Measurements from ENCODE around the gene KCNB1. TPM values are rescaled to one million over a fixed set of nuclear protein-coding genes. Genes with fewer than 3 reads are reported as not detected.

The KCNB1 gene
- total and polyA plus RNA-seq, 2 donors (not counting 1 experiment from before 2014, with no cell fraction given): under 0.01 to 0.07 TPM

DNA sequence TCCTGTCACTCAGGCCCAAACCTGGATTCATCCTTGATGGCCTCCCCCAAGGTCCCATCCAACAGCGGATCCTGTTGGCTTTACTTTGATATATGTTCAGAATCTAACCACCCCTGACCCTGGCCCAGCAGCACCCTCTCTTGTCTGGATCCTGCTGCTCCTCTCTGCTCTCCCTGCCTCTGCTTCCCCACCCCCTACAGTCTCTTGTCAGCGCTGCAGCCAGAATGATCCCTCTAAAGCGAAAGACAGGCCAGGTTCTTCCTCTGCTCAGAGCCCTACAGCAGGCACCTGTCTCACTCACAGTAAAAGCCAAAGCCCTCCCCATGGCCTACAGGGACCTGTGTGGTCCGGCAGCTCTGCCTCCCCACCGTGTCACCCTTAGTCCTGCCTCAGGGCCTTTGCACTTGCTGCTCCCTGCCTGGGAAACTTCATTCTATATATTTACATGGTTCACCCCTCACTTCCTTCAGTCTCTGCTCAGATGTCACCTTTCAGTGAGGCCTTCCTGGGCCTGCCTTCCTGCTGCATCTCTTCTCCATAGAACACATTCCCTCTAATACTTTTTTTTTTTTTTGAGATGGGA is 37.4 kb upstream of the KCNB1 start:
- Histone ChIP-seq H3K9me3 (ENCODE audit: control insufficient read depth, insufficient read depth, low read depth, low read length) (no peaks in the 10 kb centered on the region), H3K4me2 (ENCODE audit: extremely low read depth, insufficient read depth, low read length) (no peak overlapping the region), H2AFZ (ENCODE audit: low read length) (no peak overlapping the region), H3K27ac (ENCODE audit: insufficient read depth, low read length) (no peak overlapping the region), H4K20me1 (ENCODE audit: control insufficient read depth, extremely low read depth, insufficient read depth, low read length) (no peaks in the 10 kb centered on the region), H3K4me3 (replicated peaks in 1 of 4; ENCODE audit: control extremely low read depth in 1 of 4, insufficient read depth in 1 of 4, low read depth in 3 of 4, low read length in 4 of 4) (no peak overlapping the region), H3K36me3 (ENCODE audit: control insufficient read depth, insufficient read depth, low read length) (no peaks in the 10 kb centered on the region), H3K27me3 (ENCODE audit: control insufficient read depth, insufficient read depth, low read length) (no peaks in the 10 kb centered on the region), H3K4me1 (ENCODE audit: control insufficient read depth, extremely low read depth, insufficient read depth, low read length) (no peaks in the 10 kb centered on the region), H3K9ac (ENCODE audit: insufficient read depth, low read length) (no peak overlapping the region), H3K79me2 (ENCODE audit: control insufficient read depth, insufficient read depth, low read length) (no peaks in the 10 kb centered on the region)
- TF ChIP-seq, protein P1, sequence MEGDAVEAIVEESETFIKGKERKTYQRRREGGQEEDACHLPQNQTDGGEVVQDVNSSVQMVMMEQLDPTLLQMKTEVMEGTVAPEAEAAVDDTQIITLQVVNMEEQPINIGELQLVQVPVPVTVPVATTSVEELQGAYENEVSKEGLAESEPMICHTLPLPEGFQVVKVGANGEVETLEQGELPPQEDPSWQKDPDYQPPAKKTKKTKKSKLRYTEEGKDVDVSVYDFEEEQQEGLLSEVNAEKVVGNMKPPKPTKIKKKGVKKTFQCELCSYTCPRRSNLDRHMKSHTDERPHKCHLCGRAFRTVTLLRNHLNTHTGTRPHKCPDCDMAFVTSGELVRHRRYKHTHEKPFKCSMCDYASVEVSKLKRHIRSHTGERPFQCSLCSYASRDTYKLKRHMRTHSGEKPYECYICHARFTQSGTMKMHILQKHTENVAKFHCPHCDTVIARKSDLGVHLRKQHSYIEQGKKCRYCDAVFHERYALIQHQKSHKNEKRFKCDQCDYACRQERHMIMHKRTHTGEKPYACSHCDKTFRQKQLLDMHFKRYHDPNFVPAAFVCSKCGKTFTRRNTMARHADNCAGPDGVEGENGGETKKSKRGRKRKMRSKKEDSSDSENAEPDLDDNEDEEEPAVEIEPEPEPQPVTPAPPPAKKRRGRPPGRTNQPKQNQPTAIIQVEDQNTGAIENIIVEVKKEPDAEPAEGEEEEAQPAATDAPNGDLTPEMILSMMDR (conservative IDR thresholded peaks at IDR 0.05 in 1 of 2, IDR thresholded peaks at IDR 0.05 in 1 of 2; ENCODE audit: low read depth in 1 of 2, low read length in 2 of 2): no peak
- no peak for TF ChIP-seq EZH2 (IDR thresholded peaks at IDR 0.05; ENCODE audit: low read length, missing control alignments)
- DNase-seq (ENCODE audit: low read depth in 2 of 2): no peak

DNA sequence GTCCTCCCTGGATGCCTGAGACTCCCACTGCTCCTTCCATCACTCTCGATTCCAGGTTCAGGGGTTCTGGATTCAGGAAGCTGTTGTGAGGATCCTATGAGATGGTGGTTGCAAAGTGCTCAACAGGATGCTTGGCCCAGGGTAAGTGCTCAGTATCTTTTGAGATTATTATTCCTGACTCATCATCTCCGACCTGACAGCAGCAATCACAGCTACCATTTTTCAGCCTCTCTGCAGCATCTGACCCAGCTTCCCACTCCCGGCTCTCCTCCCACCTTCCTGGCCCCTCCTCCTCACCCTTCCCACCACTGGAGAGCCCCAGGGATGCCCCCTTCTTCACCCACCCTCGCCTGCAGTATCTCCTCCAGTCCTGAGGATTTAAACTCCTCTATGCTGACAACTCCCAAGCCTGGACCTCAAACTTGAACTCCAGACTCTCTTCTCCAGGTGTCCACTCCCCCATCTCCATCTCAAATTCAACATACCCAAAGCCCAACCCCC is 36.8 kb upstream of the KCNB1 start:
- no peak for TF ChIP-seq EZH2 (IDR thresholded peaks at IDR 0.05; ENCODE audit: low read length, missing control alignments)
- TF ChIP-seq, protein P1 (conservative IDR thresholded peaks at IDR 0.05 in 1 of 2, IDR thresholded peaks at IDR 0.05 in 1 of 2; ENCODE audit: low read depth in 1 of 2, low read length in 2 of 2): no peak
- Histone ChIP-seq H3K4me1 (ENCODE audit: control insufficient read depth, extremely low read depth, insufficient read depth, low read length) (no peaks in the 10 kb centered on the region), H3K27ac (ENCODE audit: insufficient read depth, low read length) (no peak overlapping the region), H4K20me1 (ENCODE audit: control insufficient read depth, extremely low read depth, insufficient read depth, low read length) (no peaks in the 10 kb centered on the region), H3K79me2 (ENCODE audit: control insufficient read depth, insufficient read depth, low read length) (no peaks in the 10 kb centered on the region), H3K4me2 (ENCODE audit: extremely low read depth, insufficient read depth, low read length) (no peak overlapping the region), H3K9me3 (ENCODE audit: control insufficient read depth, insufficient read depth, low read depth, low read length) (no peaks in the 10 kb centered on the region), H3K36me3 (ENCODE audit: control insufficient read depth, insufficient read depth, low read length) (no peaks in the 10 kb centered on the region), H3K27me3 (ENCODE audit: control insufficient read depth, insufficient read depth, low read length) (no peaks in the 10 kb centered on the region), H3K9ac (ENCODE audit: insufficient read depth, low read length) (no peak overlapping the region), H3K4me3 (replicated peaks in 1 of 4; ENCODE audit: control extremely low read depth in 1 of 4, insufficient read depth in 1 of 4, low read depth in 3 of 4, low read length in 4 of 4) (no peak overlapping the region), H2AFZ (ENCODE audit: low read length) (no peak overlapping the region)
- DNase-seq (ENCODE audit: low read depth in 2 of 2): no peak

DNA sequence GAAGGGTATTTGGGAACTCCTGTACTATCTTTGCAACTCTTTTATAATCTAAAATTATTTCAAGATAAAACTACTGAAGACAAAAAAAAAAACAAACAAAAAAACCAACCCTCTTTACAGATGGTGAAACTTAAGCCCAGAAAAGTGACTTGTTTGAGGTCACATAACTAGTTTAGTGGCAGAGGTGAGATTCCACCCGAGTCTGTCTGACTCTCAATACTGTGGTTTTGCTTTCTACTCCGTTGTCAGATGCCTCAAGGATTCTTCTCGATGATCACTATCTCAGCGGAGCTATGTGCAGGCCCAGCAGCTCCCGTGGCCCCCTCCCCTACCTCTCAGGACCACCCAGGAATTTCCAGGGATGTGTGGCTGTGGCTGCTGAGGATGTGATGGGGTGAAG is 36.1 kb upstream of the KCNB1 start:
- Histone ChIP-seq H3K79me2 (ENCODE audit: control insufficient read depth, insufficient read depth, low read length) (no peaks in the 10 kb centered on the region), H3K4me1 (ENCODE audit: control insufficient read depth, extremely low read depth, insufficient read depth, low read length) (no peaks in the 10 kb centered on the region), H3K9ac (ENCODE audit: insufficient read depth, low read length) (no peak overlapping the region), H3K9me3 (ENCODE audit: control insufficient read depth, insufficient read depth, low read depth, low read length) (no peaks in the 10 kb centered on the region), H3K27ac (ENCODE audit: insufficient read depth, low read length) (no peak overlapping the region), H3K4me2 (ENCODE audit: extremely low read depth, insufficient read depth, low read length) (no peak overlapping the region), H2AFZ (ENCODE audit: low read length) (no peak overlapping the region), H4K20me1 (ENCODE audit: control insufficient read depth, extremely low read depth, insufficient read depth, low read length) (no peaks in the 10 kb centered on the region), H3K4me3 (replicated peaks in 1 of 4; ENCODE audit: control extremely low read depth in 1 of 4, insufficient read depth in 1 of 4, low read depth in 3 of 4, low read length in 4 of 4) (no peak overlapping the region), H3K36me3 (ENCODE audit: control insufficient read depth, insufficient read depth, low read length) (no peaks in the 10 kb centered on the region), H3K27me3 (ENCODE audit: control insufficient read depth, insufficient read depth, low read length) (no peaks in the 10 kb centered on the region)
- TF ChIP-seq, protein P1 (conservative IDR thresholded peaks at IDR 0.05 in 1 of 2, IDR thresholded peaks at IDR 0.05 in 1 of 2; ENCODE audit: low read depth in 1 of 2, low read length in 2 of 2): no peak
- TF ChIP-seq EZH2 (IDR thresholded peaks at IDR 0.05; ENCODE audit: low read length, missing control alignments): no peak
- no peak for DNase-seq (ENCODE audit: low read depth in 2 of 2)

Measured in fibroblast of lung (primary cell).